Neural crest cell (in vitro differentiated cells): ENCODE measurements around the gene SLC17A5. TPM values are rescaled to one million over a fixed set of nuclear protein-coding genes. Genes with fewer than 3 reads are reported as not detected.

ENCODE experiments used
- DNase-seq: peaks from one replicate; pipeline ENCODE4 v3.0.0; 2021; ENCODE audit warnings: low read depth, mixed read lengths, low spot score
- H3K27ac Mint-ChIP-seq: one replicate; pipeline ENCODE4 v1.8.0; 2021; ENCODE audit warnings: mild to moderate bottlenecking, mixed read lengths; ENCODE audit not compliant: unreplicated experiment
- H3K27me3 Mint-ChIP-seq: 2 replicates; pipeline ENCODE4 v1.8.0; 2021; ENCODE audit warnings: low read depth, mild to moderate bottlenecking, mixed read lengths
- H3K36me3 Mint-ChIP-seq: 2 replicates; pipeline ENCODE4 v1.8.0; 2021; ENCODE audit warnings: low read depth, mild to moderate bottlenecking, mixed read lengths
- H3K4me1 Mint-ChIP-seq: 2 replicates; pipeline ENCODE4 v1.8.0; 2021; ENCODE audit warnings: mixed read lengths
- H3K4me3 Mint-ChIP-seq: one replicate; pipeline ENCODE4 v1.8.0; 2021; ENCODE audit warnings: mild to moderate bottlenecking, mixed read lengths
- H3K9me3 Mint-ChIP-seq: 2 replicates; pipeline ENCODE4 v1.8.0; 2021; ENCODE audit warnings: mixed read lengths
- total RNA-seq: library from RNA; stranded (reverse); gene quantifications from 2 replicates; pipeline ENCODE4 v1.2.1, GENCODE V29; 2021
- TF ChIP-seq, protein P1 (sequence below): fragments of 200-600 bp; sonication (generic); conservative IDR thresholded peaks from 2 replicates; pipeline ENCODE4 v1.5.0; 2021; ENCODE audit warnings: antibody characterized with exemption, mild to moderate bottlenecking

The SLC17A5 gene
- total RNA-seq, 1 donor from 2014 or later = 10.8 TPM

GRCh38 chr6:73548458-73549446 lies 105.0 kb downstream of the SLC17A5 start:
- H3K27me3 Mint-ChIP-seq = no peaks in the 10 kb centered on the region
- TF ChIP-seq, protein P1, sequence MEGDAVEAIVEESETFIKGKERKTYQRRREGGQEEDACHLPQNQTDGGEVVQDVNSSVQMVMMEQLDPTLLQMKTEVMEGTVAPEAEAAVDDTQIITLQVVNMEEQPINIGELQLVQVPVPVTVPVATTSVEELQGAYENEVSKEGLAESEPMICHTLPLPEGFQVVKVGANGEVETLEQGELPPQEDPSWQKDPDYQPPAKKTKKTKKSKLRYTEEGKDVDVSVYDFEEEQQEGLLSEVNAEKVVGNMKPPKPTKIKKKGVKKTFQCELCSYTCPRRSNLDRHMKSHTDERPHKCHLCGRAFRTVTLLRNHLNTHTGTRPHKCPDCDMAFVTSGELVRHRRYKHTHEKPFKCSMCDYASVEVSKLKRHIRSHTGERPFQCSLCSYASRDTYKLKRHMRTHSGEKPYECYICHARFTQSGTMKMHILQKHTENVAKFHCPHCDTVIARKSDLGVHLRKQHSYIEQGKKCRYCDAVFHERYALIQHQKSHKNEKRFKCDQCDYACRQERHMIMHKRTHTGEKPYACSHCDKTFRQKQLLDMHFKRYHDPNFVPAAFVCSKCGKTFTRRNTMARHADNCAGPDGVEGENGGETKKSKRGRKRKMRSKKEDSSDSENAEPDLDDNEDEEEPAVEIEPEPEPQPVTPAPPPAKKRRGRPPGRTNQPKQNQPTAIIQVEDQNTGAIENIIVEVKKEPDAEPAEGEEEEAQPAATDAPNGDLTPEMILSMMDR = no peak
- H3K27ac Mint-ChIP-seq = no peak overlapping the region
- no peak for DNase-seq
- H3K9me3 Mint-ChIP-seq = no peaks in the 10 kb centered on the region
- H3K4me1 Mint-ChIP-seq = peaks cover 4% of the 10 kb centered on the region
- H3K36me3 Mint-ChIP-seq = no peaks in the 10 kb centered on the region
- H3K4me3 Mint-ChIP-seq = no peak overlapping the region

- H3K4me1 Mint-ChIP-seq = peaks cover 4% of the 10 kb centered on the region
- TF ChIP-seq, protein P1 = no peak
- no peaks in the 10 kb centered on the region for H3K9me3 Mint-ChIP-seq
- H3K4me3 Mint-ChIP-seq = no peak overlapping the region
- no peaks in the 10 kb centered on the region for H3K27me3 Mint-ChIP-seq
- H3K27ac Mint-ChIP-seq = no peak overlapping the region
- H3K36me3 Mint-ChIP-seq = no peaks in the 10 kb centered on the region
- DNase-seq = no peak
Measured at GRCh38 chr6:73547036-73547435, 106.8 kb downstream of the SLC17A5 start.

Other genes with a start within 250 kb of the SLC17A5 start
- gene CGAS, start 201.7 kb downstream of the SLC17A5 start, total RNA-seq = 0.63 and 1.3 TPM in 2 replicates
- 26.5 and 27.5 TPM in 2 replicates for gene MTO1, start 192.3 kb downstream of the SLC17A5 start, total RNA-seq
- 11,869 and 11,975 TPM in 2 replicates for gene EEF1A1, start 133.0 kb downstream of the SLC17A5 start, total RNA-seq
- 0.73 and 0.84 TPM in 2 replicates for gene CD109, start 42.2 kb upstream of the SLC17A5 start, total RNA-seq